Left renal pelvis (tissue), 4 donors: ENCODE results near the gene TUBA1B. TPM values are rescaled to one million over a fixed set of nuclear protein-coding genes. Genes with fewer than 3 reads are reported as not detected.

Experiments
- DNase-seq, 4 donors: peaks; one replicate each; pipeline ENCODE4 v3.0.0-alpha.2; 2013; ENCODE audit warnings: low read depth in 4 of 4, low spot score in 3 of 4
- polyA plus RNA-seq, 4 donors: library from polyadenylated mRNA; unstranded; fragments of 120-200 nt; gene quantifications; one replicate each; pipeline ENCODE4 v1.2.1, GENCODE V29; 2013; ENCODE audit not compliant: insufficient read length in 4 of 4

TUBA1B gene
- polyA plus RNA-seq, 4 donors, result 1,017 to 1,115 (median 1,046) TPM

DNA sequence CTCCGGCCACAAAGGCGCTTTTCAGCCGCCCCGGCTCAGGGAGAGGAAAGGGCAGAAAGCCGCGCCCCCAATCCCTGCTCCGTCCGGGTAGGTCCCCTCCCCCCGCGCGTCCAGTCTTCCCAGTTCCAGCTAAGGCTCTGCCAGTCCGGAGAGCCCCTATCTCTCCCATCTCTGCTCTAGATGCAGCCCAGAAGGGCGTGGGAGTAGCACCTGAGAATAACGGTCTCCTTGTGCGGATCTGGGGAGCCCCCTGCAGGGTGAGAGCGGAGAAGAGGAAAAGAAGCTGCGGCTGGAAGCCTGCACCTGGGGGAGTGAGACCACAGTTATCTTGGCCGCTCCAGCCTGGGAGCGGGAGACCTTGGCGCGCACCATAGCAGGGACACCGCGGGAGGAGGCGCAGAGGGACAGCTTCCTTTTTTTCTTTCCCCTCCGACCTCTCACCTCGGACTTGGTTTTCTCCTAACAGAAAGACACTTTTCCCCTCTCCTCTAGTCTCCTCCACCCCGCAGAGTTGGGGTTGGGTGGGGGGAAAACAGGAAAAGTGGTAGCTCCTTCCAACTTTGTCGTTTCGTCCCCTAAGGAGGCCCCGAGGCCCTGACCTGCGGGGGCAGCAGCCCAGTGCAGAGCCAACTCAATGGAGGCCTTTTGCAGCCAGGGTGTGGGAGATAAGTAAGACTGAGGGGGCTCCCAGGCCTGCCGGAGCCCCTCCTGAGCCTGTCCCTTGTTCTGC lies 38.9 kb downstream of the TUBA1B start:
- DNase-seq, result no peak

DNA sequence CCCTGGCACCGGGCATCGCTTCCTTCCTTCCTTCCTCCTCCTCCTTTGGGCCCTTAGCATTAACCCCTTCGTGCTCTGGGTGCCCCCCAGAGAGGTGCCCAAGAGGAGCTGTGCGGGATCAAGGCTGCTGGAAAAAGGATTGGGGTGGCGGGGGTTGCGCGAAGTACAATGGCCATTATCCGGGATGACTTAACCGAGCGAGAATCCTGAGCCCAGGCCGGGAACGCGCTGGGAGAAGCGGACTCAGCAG lies 39.4 kb downstream of the TUBA1B start:
- no peak for DNase-seq

DNA sequence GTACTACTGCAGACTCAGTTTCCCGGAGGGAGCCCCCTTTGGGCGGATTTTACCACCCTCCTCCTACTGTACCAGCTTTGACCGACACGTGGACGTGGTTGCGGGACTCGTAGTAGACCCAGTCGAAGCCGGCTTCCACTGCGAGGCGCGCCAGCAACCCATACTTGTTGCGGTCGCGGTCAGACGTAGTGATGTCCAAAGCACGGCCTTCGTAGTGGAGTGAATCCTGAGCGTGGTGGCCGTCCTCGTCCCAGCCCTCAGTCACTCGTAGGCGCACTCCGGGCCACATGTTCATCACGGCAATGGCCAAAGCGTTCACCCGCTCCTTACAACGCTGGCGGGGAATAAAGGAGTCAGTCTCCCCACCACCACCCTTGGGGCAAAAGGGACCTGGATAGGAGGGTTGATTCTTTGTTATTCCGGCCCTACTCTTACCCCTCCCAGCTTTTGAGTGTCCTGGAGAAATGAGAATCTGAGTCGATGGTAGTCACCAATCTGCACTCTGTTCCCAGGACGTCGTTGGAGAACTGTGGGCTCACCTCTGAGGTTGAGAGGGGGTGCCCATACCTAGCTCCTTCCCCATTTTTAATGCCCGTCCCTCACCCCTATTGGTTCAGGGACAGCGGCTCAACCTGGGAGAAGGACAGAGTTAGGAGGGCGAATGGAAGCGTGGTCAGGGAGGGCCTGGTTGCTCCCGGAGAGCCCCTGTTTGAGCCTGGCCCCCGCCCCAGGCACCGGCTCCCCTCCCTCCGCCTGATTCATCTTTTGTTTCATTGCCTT lies 39.9 kb downstream of the TUBA1B start:
- DNase-seq, result no peak

DNA sequence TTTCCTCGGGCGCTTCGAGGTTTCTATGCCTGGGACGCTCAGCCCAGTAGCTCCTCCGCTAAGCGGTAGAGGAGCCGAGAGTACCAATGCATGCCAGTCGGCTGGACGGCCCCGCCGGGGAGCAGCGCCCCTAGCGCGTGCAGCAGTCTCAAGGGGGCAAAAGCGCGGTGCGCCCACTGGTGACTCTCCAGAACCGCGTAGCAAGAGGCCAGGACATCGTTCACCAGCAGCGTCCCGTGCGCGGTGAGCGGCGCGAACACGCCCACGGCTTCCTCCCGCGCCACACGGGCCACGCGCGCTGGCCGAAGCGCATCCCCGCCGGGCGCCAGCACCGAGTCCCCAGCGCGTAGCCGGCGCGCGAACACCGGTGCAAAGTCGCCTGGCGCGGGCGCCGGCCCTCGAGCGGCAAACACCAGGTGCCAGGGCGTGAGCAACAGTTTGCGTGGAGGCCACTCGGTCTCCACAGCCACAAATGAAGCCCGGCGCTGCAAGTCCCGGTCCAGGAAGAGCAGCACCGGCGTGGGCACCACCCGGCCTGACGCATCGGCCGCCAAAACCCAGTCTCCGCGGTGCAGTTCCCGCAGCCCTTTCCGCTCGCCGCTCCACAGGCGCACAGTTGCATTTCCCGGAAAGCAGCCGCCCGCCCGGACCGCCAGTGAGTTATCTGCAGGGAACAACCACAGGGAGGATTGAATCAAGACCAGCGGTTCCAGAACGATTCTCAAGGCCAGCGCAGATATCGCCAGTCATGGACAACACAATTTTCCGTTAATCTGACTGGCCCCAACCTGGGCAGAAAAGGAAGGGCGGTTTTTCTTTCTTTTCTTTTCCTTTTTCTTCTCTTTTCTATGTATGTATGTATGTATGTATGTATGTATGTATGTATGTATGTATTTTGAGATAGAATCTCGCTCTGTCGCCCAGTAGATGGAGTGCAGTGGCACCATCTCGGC lies 41.1 kb downstream of the TUBA1B start:
- DNase-seq, result no peak

DNA sequence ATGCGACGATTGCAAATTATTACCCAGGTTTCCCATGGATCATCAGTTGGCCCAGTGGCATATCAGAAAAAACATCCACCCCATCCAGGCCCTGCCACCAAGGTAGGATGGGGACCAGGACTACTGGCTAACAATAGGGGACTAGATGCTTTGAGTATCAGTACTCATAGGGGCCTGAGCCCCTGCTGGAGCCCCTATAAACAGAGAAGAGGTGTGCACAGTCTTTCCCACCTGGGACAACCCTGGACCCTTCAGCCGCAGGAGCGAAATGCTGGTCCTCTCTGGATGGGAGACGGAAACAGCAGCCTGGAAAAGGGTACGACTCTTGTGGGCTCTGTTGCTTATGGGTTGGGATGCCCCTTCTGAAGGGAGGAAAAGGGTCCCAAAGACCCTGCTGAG lies 42.3 kb downstream of the TUBA1B start:
- DNase-seq, result no peak

DNA sequence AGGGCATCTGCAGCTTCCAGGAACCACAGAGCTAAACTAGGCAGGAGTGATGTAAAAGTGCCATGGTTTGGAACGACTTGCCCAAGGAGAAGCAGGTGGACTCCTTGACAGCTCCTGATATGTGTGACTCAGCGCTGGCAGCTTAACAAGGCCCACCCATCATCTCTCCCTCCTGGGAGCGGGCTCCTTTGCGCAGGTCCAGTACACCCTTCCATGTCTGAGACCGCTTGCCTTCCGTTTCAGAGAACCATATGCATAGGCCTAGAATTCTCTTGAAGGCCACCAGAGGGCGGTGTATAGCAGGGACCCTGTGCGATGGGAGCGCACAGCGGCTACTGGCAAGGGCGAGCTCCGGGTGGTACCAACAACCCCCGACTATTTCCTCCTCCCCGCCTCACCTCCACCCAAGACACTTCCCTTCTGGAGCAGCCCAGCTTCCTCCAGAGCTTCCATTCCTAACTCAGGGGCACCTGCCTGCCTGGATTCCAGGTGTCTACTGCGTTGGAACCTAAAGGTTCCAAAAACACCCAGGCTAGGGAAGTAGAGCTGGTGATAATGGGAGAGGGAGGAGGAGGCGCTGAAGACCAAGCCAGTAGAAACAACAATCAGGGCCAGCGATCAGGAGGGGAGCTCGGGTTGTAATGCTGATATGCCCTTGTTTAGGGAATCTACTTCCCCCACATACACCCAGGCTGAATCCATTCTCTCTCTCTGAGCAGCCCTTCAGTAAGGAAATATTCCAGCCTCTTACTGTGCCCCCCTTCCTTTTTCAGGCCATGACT lies 42.9 kb downstream of the TUBA1B start:
- no peak for DNase-seq

DNA sequence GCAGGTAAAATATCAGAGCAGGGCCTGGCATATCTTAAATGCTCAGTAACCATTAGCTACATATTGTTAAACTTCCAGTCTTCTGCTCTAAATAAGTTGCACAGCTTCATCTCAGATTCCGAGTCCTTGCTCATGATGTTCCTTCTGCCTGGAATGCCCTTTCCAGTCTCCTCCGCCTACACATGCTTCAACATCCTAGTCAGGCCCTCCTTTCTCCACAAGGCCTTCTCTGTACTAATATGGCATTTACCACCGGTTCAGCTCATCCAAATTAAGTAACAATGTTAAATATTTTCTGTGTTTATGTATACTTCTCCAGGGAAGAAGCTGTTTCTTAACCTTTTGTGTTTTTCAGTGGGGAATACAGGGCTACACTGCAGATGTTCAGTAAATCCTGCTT lies 45.1 kb downstream of the TUBA1B start:
- no peak for DNase-seq

DNA sequence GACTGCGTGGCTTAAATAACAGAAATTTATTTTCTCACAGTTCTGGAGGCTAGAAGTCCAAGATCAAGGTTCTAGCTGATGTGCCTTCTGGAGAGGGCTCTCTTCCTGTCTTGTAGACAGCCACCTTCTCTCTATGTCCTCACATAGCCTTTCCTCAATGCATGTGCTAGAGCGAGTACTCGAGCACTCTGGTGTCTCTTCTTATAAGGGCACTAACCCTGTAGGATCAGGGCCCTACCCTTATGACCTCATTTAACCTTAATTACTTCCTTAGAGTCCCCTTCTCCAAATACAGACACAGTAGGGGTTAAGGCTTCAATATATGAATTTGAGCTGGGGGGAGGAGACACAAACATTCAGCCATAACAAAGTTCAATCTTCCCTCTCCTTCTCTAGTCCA lies 46.8 kb downstream of the TUBA1B start:
- no peak for DNase-seq

DNA sequence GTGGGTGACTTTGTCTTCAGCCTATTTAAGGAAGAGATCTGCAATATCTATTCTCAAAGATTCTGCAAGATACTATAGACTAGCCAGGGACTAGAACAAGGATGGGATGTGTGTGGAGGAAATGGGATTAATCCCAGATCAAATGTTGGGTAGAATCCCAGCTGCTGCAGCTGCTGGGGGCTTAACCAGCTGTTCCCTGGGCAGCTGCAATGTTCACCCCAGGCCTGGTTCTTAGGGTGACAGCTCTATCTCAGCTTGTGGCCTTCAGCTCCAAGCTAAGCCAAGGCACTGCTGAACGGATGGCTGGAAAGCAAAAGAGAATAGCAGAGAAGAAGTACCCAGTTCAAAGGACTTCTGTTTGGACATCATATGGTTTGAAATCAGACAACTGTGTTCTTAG lies 51.4 kb downstream of the TUBA1B start:
- no peak for DNase-seq

Other genes starting within 250 kb of the TUBA1B start
- 10 to 100 TPM; 11.6 to 44.7 (median 17.2) TPM for gene FKBP11, start 205.9 kb downstream of the TUBA1B start, polyA plus RNA-seq
- 100 to 1,000 TPM in 3 of 4 donors, 10 to 100 TPM in 1; 96.2 to 138 (median 130) TPM for gene ARF3, start 173.9 kb downstream of the TUBA1B start, polyA plus RNA-seq
- gene WNT10B, start 159.7 kb downstream of the TUBA1B start, polyA plus RNA-seq, result 1 to 10 TPM in 1 of 4 donors, under 1 TPM in 3; 0.11 to 4.4 (median 0.31) TPM
- not detected for gene WNT1, start 153.1 kb downstream of the TUBA1B start, polyA plus RNA-seq
- gene DDN, start 132.0 kb downstream of the TUBA1B start, polyA plus RNA-seq, result 10 to 100 TPM in 3 of 4 donors, 1 to 10 TPM in 1; 1.2 to 83.4 (median 74.8) TPM
- gene PRKAG1, start 112.6 kb downstream of the TUBA1B start, polyA plus RNA-seq, result 10 to 100 TPM; 59.6 to 82.0 (median 78.1) TPM
- gene KMT2D, start 70.6 kb downstream of the TUBA1B start, polyA plus RNA-seq, result 10 to 100 TPM; 33.9 to 60.7 (median 44.0) TPM
- gene RHEBL1, start 61.4 kb downstream of the TUBA1B start, polyA plus RNA-seq, result 1 to 10 TPM; 1.5 to 2.2 (median 2.1) TPM
- gene DHH, start 36.6 kb downstream of the TUBA1B start, polyA plus RNA-seq, result under 1 TPM; 0.23 to 0.60 (median 0.44) TPM
- 100 to 1,000 TPM in 1 of 4 donors, 10 to 100 TPM in 3; 59.8 to 100 (median 80.3) TPM for gene LMBR1L, start 20.5 kb downstream of the TUBA1B start, polyA plus RNA-seq
- gene TUBA1A, start 57.7 kb upstream of the TUBA1B start, polyA plus RNA-seq, result 1,000 to 10,000 TPM in 1 of 4 donors, 100 to 1,000 TPM in 3; 388 to 1,062 (median 458) TPM
- 100 to 1,000 TPM; 113 to 147 (median 127) TPM for gene TUBA1C, start 133.7 kb upstream of the TUBA1B start, polyA plus RNA-seq
- 1 to 10 TPM in 3 of 4 donors, under 1 TPM in 1; 0.29 to 5.8 (median 3.0) TPM for gene PRPH, start 163.8 kb upstream of the TUBA1B start, polyA plus RNA-seq
- 10 to 100 TPM; 16.4 to 37.7 (median 23.3) TPM for gene TROAP, start 191.9 kb upstream of the TUBA1B start, polyA plus RNA-seq
- 1 to 10 TPM; 1.1 to 2.0 (median 1.3) TPM for gene C1QL4, start 205.8 kb upstream of the TUBA1B start, polyA plus RNA-seq
- gene DNAJC22, start 215.5 kb upstream of the TUBA1B start, polyA plus RNA-seq, result 10 to 100 TPM in 3 of 4 donors, 1 to 10 TPM in 1; 6.5 to 26.4 (median 17.8) TPM
- 10 to 100 TPM; 48.7 to 60.5 (median 50.7) TPM for gene SPATS2, start 236.1 kb upstream of the TUBA1B start, polyA plus RNA-seq